Loucy (cell line): ENCODE measurements around the gene TAS1R3.

Source experiments
- EZH2phosphoT487 ChIP-seq: fragments of 200-600 bp; IDR thresholded peaks from 2 replicates; pipeline ENCODE4 v1.6.1; 2018; ENCODE audit warnings: antibody characterized with exemption, mild to moderate bottlenecking, moderate library complexity, borderline replicate concordance
- TF ChIP-seq, protein P1 (sequence below): fragments of 200-600 bp; sonication (generic); conservative IDR thresholded peaks from 2 replicates; pipeline ENCODE4 v1.5.1; 2014; ENCODE audit warnings: mild to moderate bottlenecking, antibody characterized with exemption, low read length

DNA sequence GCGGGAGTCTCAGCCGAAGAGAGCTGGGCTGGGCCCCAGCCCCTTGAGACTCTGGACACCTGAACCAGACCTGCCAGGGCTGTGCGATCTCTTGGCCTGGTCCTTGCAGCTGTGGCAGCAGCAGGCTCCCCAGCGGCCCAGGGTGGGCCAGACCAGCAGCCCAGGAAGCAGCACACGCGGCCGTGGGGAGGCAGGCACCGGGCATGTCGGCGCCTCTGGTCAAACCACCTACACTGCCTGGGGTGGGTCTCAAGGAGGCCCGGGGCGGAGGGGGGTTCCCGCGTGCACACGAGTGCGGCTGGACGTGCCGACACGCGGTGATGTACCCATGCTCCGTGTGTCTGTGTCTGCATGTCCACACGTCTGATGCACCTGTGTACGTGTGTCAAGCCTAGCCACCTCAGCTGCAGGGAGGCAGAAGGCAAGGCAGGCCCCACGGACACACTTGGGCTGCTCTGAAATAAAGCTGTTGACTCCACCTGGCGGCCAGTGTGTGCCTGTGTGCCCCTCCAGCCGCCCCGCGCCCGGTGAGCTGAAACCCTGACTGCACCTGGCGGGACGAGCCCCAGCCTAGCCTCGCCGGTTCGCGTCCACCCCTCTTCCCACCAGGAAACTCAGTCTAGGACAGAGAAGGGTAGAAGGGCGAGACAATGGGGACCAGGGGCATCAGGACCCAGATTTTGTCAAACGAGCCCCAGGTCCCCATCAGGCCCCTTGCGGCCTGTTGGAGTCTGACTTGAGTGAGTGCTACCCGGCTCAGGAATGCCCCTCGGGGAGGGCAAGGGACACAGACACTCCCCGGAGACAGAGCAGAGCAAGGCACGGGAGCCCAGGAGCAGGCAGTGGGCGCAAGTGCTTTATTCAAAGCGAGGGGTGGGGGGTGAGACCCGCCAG is 39.3 kb upstream of the TAS1R3 start:
- TF ChIP-seq, protein P1, sequence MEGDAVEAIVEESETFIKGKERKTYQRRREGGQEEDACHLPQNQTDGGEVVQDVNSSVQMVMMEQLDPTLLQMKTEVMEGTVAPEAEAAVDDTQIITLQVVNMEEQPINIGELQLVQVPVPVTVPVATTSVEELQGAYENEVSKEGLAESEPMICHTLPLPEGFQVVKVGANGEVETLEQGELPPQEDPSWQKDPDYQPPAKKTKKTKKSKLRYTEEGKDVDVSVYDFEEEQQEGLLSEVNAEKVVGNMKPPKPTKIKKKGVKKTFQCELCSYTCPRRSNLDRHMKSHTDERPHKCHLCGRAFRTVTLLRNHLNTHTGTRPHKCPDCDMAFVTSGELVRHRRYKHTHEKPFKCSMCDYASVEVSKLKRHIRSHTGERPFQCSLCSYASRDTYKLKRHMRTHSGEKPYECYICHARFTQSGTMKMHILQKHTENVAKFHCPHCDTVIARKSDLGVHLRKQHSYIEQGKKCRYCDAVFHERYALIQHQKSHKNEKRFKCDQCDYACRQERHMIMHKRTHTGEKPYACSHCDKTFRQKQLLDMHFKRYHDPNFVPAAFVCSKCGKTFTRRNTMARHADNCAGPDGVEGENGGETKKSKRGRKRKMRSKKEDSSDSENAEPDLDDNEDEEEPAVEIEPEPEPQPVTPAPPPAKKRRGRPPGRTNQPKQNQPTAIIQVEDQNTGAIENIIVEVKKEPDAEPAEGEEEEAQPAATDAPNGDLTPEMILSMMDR = peak; percentile 63
- TF ChIP-seq EZH2phosphoT487 = no peak
